H9 (cell line): ENCODE data around the gene UNK. TPM values are rescaled to one million over a fixed set of nuclear protein-coding genes. Genes with fewer than 3 reads are reported as not detected.

Source experiments
- DNase-seq: peaks from one replicate; pipeline ENCODE4 v3.0.0-alpha.2; 2017
- H2AFZ ChIP-seq: one replicate; pipeline ENCODE4 v1.6.1; 2013; ENCODE audit warnings: mild to moderate bottlenecking, low read length, control low read depth, moderate library complexity
- H2AK5ac ChIP-seq: 2 replicates; pipeline ENCODE4 v1.6.1; 2013; ENCODE audit warnings: low read length, control low read depth, mixed read lengths; ENCODE audit not compliant: insufficient read length
- H2BK120ac ChIP-seq: one replicate; pipeline ENCODE4 v1.6.1; 2013; ENCODE audit warnings: low read depth, mild to moderate bottlenecking, low read length, control low read depth, inconsistent platforms; ENCODE audit not compliant: poor library complexity, severe bottlenecking
- H2BK12ac ChIP-seq: 2 replicates; pipeline ENCODE4 v1.6.1; 2013; ENCODE audit warnings: low read length, control low read depth, mixed read lengths, low read depth; ENCODE audit not compliant: insufficient read length
- H2BK15ac ChIP-seq: 2 replicates; pipeline ENCODE4 v1.6.1; 2013; ENCODE audit warnings: low read depth, low read length, control low read depth
- H2BK20ac ChIP-seq: one replicate; pipeline ENCODE4 v1.6.1; 2013; ENCODE audit warnings: low read depth, mild to moderate bottlenecking, low read length, control low read depth, inconsistent platforms; ENCODE audit not compliant: poor library complexity, severe bottlenecking
- H2BK5ac ChIP-seq: 2 replicates; pipeline ENCODE4 v1.6.1; 2013; ENCODE audit warnings: low read length, control low read depth, mixed read lengths; ENCODE audit not compliant: insufficient read length
- H3K14ac ChIP-seq: 2 replicates; pipeline ENCODE4 v1.6.1; 2013; ENCODE audit warnings: low read length, control low read depth; ENCODE audit not compliant: insufficient read depth
- H3K18ac ChIP-seq: 2 replicates; pipeline ENCODE4 v1.6.1; 2013; ENCODE audit warnings: low read depth, mild to moderate bottlenecking, mixed read lengths, low read length, control low read depth; ENCODE audit not compliant: insufficient read length
- H3K23ac ChIP-seq: 2 replicates; pipeline ENCODE4 v1.6.1; 2013; ENCODE audit warnings: low read length, control low read depth, mixed read lengths, low read depth; ENCODE audit not compliant: insufficient read length
- H3K23me2 ChIP-seq: 2 replicates; pipeline ENCODE4 v1.6.1; 2013; ENCODE audit warnings: low read depth, mild to moderate bottlenecking, mixed read lengths, low read length, control low read depth; ENCODE audit not compliant: insufficient read length, poor library complexity, severe bottlenecking
- H3K27ac ChIP-seq: 2 replicates; pipeline ENCODE4 v1.5.1; 2013; ENCODE audit warnings: low read length, control low read depth, mixed read lengths, low read depth; ENCODE audit not compliant: insufficient read length
- H3K27me3 ChIP-seq: 2 replicates; pipeline ENCODE4 v1.6.1; 2013; ENCODE audit warnings: low read length, control low read depth, inconsistent platforms; ENCODE audit not compliant: insufficient read depth
- H3K4ac ChIP-seq: 2 replicates; pipeline ENCODE4 v1.6.1; 2013; ENCODE audit warnings: low read depth, mild to moderate bottlenecking, control low read depth, inconsistent platforms, low read length, moderate library complexity
- H3K4me1 ChIP-seq: 2 replicates; pipeline ENCODE4 v1.6.1; 2013; ENCODE audit warnings: low read length, control low read depth, inconsistent platforms; ENCODE audit not compliant: insufficient read depth
- H3K4me2 ChIP-seq: 2 replicates; pipeline ENCODE4 v1.6.1; 2013; ENCODE audit warnings: low read length, control low read depth, mixed read lengths; ENCODE audit not compliant: insufficient read length, insufficient read depth
- H3K56ac ChIP-seq: 2 replicates; pipeline ENCODE4 v1.6.1; 2013; ENCODE audit warnings: low read depth, mild to moderate bottlenecking, mixed read lengths, low read length, control low read depth; ENCODE audit not compliant: insufficient read length
- H3K79me1 ChIP-seq: 2 replicates; pipeline ENCODE4 v1.6.1; 2013; ENCODE audit warnings: low read depth, mild to moderate bottlenecking, moderate library complexity, low read length, control low read depth, inconsistent platforms; ENCODE audit not compliant: insufficient read depth, poor library complexity, severe bottlenecking
- H3K79me2 ChIP-seq: 2 replicates; pipeline ENCODE4 v1.6.1; 2013; ENCODE audit warnings: low read length, control low read depth, inconsistent platforms; ENCODE audit not compliant: insufficient read depth
- H3K9ac ChIP-seq: 2 replicates; pipeline ENCODE4 v1.6.1; 2013; ENCODE audit warnings: low read length, control low read depth, mixed read lengths; ENCODE audit not compliant: insufficient read length; ENCODE audit errors: extremely low read depth
- H3K9me3 ChIP-seq: one replicate; pipeline ENCODE4 v1.6.1; 2013; ENCODE audit warnings: low read depth, low read length, inconsistent platforms; ENCODE audit not compliant: control insufficient read depth
- H3T11ph ChIP-seq: one replicate; pipeline ENCODE4 v1.6.1; 2013; ENCODE audit warnings: mild to moderate bottlenecking, low read length, control low read depth, inconsistent platforms
- H4K20me1 ChIP-seq: one replicate; pipeline ENCODE4 v1.6.1; 2013; ENCODE audit not compliant: control insufficient read depth, insufficient read length, insufficient read depth
- H4K5ac ChIP-seq: 2 replicates; pipeline ENCODE4 v1.6.1; 2013; ENCODE audit warnings: low read depth, mild to moderate bottlenecking, mixed read lengths, low read length, control low read depth; ENCODE audit not compliant: insufficient read length
- H4K8ac ChIP-seq: replicated peaks from 2 replicates; pipeline ENCODE4 v1.6.1; 2013; ENCODE audit warnings: low read length, control low read depth, mixed read lengths, low read depth; ENCODE audit not compliant: insufficient read length
- H4K91ac ChIP-seq: 2 replicates; pipeline ENCODE4 v1.6.1; 2013; ENCODE audit warnings: low read depth, mild to moderate bottlenecking, moderate library complexity, mixed read lengths, low read length, control low read depth; ENCODE audit not compliant: insufficient read length
- H3K27ac Mint-ChIP-seq, 3 experiments: 2 replicates in 2 of 3; 3 replicates in 1 of 3; pipeline ENCODE4 v1.8.0; 2020 to 2021; ENCODE audit warnings: mixed read lengths in 3 of 3, mild to moderate bottlenecking in 1 of 3, moderate library complexity in 1 of 3
- H3K27me3 Mint-ChIP-seq: 2 replicates; pipeline ENCODE4 v1.8.0; 2021; ENCODE audit warnings: low read depth, mild to moderate bottlenecking, moderate library complexity, mixed read lengths
- H3K36me3 Mint-ChIP-seq, 3 experiments: 2 replicates in 2 of 3; 3 replicates in 1 of 3; pipeline ENCODE4 v1.8.0; 2020 to 2021; ENCODE audit warnings: low read depth in 3 of 3, mixed read lengths in 3 of 3; ENCODE audit not compliant: insufficient read depth in 1 of 3
- H3K4me1 Mint-ChIP-seq, 2 experiments: 2 replicates each; pipeline ENCODE4 v1.8.0; 2020; ENCODE audit warnings: mixed read lengths in 2 of 2
- H3K4me3 Mint-ChIP-seq, 2 experiments: 2 replicates in 1 of 2; 3 replicates in 1 of 2; pipeline ENCODE4 v1.8.0; 2020 to 2021; ENCODE audit warnings: mild to moderate bottlenecking in 2 of 2, mixed read lengths in 2 of 2, moderate library complexity in 1 of 2
- H3K9me3 Mint-ChIP-seq, 2 experiments: 2 replicates in 1 of 2; 3 replicates in 1 of 2; pipeline ENCODE4 v1.8.0; 2020; ENCODE audit warnings: mild to moderate bottlenecking in 2 of 2, mixed read lengths in 2 of 2, moderate library complexity in 1 of 2
- WGBS: extraction: QIAGEN DNeasy Blood & Tissue Kit; methylation state at CpG from one replicate; pipeline ENCODE4 v1.1.7; 2013; ENCODE audit warnings: missing lambda C conversion rate, low lambda C conversion rate, mixed read lengths; ENCODE audit not compliant: insufficient read length; ENCODE audit errors: extremely low coverage; 5-methylcytosine and 5-hydroxymethylcytosine counted together
- microRNA-seq: library from miRNA; unstranded; fragments of <30 nt; microRNA quantifications from one replicate; pipeline ENCODE4, GENCODE V29; 2020; ENCODE audit warnings: borderline microRNAs expressed
- total RNA-seq: library from RNA; stranded (reverse); gene quantifications from 2 replicates; pipeline ENCODE4 v1.2.1, GENCODE V29; 2021
- TF ChIP-seq, protein P1 (sequence below): fragments of 200-600 bp; sonication (generic); conservative IDR thresholded peaks from 3 replicates; pipeline ENCODE4 v1.8.0; 2021; ENCODE audit warnings: antibody characterized with exemption, mild to moderate bottlenecking

UNK gene
- total RNA-seq, 1 experiment from 2014 or later, result 36.4 TPM

DNA sequence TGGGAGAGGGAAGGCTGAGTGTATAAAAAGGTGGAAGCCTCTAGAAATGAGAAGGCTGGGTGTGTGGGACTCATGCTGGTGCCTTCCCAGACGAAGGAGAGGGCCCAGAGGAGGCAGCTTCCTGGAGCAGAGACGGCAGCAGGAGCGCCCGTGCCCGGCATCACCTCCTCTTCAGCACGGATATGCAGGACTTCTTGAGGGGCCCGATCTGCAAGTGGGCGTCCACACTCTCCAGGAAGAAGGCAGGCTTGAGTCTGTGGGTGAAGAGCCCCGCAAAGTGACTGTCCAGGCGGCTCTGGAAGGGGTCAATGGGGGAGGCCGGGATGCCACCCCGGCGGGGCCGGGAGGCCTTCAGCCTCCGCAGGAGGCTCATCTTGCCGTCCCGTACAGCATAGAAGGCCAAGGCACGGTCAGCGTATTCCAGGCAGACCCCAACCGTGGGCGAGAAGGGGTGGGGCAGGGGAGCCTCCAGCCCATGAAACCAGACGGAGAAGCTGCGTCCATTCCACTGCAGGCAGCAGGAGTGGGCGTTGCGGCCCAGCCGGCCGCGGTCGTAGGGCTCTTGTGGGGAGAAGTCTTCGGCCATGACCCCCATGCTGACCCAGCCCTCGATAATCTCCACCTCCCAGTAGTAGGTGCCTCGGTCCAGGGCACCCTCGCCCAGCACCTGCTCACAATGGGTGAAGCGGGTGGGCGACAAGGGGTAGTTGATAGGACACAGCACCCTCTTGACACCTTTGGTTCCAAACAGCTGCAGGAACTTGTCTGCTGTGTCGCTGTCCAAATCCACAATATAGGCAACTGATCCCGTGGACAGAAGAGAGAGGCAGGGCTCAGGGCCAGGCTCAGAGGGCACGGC is 89.9 kb downstream of the UNK start:
- Histone ChIP-seq H3K23me2 (peaks cover 10% of the 10 kb centered on the region), H3K9ac (no peak overlapping the region), H2BK20ac (no peak overlapping the region), H3K79me2 (no peaks in the 10 kb centered on the region), H3K27me3 (peaks cover 3% of the 10 kb centered on the region; the same call in 1 of the 2 replicates), H4K5ac (no peak overlapping the region), H2BK5ac (no peak overlapping the region), H2AFZ (no peak overlapping the region), H3K9me3 (no peaks in the 10 kb centered on the region), H3T11ph (no peak overlapping the region), H4K20me1 (no peaks in the 10 kb centered on the region), H2AK5ac (no peak overlapping the region), H4K8ac (no peak overlapping the region), H2BK12ac (no peak overlapping the region), H3K27ac (no peak overlapping the region), H2BK15ac (no peak overlapping the region), H3K56ac (no peak overlapping the region), H3K18ac (no peak overlapping the region), H3K23ac (no peak overlapping the region), H3K4ac (no peak overlapping the region), H4K91ac (no peak overlapping the region), H3K14ac (no peak overlapping the region), H2BK120ac (no peak overlapping the region), H3K79me1 (no peaks in the 10 kb centered on the region), H3K4me2 (no peak overlapping the region), H3K4me1 (peaks cover 3% of the 10 kb centered on the region; the same call in 1 of the 2 replicates)
- Mint-ChIP-seq H3K4me1 (peaks cover 24 to 26% of the 10 kb centered on the region in 2 experiments), H3K27me3 (peaks cover 26% of the 10 kb centered on the region), H3K4me3 (no peak overlapping the region), H3K9me3 (no peaks in the 10 kb centered on the region; a peak in 1 of 5 replicates), H3K36me3 (no peaks in the 10 kb centered on the region; a peak in 2 of 7 replicates), H3K27ac (peak overlapping the region in 1 of 3 experiments; percentile 52; a peak in 1 of 7 replicates)
- DNase-seq, result no peak
- TF ChIP-seq, protein P1, sequence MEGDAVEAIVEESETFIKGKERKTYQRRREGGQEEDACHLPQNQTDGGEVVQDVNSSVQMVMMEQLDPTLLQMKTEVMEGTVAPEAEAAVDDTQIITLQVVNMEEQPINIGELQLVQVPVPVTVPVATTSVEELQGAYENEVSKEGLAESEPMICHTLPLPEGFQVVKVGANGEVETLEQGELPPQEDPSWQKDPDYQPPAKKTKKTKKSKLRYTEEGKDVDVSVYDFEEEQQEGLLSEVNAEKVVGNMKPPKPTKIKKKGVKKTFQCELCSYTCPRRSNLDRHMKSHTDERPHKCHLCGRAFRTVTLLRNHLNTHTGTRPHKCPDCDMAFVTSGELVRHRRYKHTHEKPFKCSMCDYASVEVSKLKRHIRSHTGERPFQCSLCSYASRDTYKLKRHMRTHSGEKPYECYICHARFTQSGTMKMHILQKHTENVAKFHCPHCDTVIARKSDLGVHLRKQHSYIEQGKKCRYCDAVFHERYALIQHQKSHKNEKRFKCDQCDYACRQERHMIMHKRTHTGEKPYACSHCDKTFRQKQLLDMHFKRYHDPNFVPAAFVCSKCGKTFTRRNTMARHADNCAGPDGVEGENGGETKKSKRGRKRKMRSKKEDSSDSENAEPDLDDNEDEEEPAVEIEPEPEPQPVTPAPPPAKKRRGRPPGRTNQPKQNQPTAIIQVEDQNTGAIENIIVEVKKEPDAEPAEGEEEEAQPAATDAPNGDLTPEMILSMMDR, result no peak
- WGBS, result no CpG with 5 or more reads among the region's 38 CpGs

Small RNA genes within 50 kb of the gene (microRNA-seq; reads per million reads assigned to microRNA genes)
- gene MIR4738, result not detected

Other genes with a start within 250 kb of the UNK start
- gene MYO15B, start 197.0 kb upstream of the UNK start, total RNA-seq, result 35.3 and 41.9 TPM in 2 replicates
- 0.20 and 0.24 TPM in 2 replicates for gene SMIM5, start 151.4 kb upstream of the UNK start, total RNA-seq
- 40.0 and 40.1 TPM in 2 replicates for gene RECQL5, start 117.7 kb upstream of the UNK start, total RNA-seq
- gene SAP30BP, start 117.5 kb upstream of the UNK start, total RNA-seq, result 82.6 and 89.7 TPM in 2 replicates
- gene ITGB4, start 63.3 kb upstream of the UNK start, total RNA-seq, result 3.9 and 5.3 TPM in 2 replicates
- 36.7 and 38.4 TPM in 2 replicates for gene GALK1, start 19.6 kb upstream of the UNK start, total RNA-seq
- 6.3 and 6.8 TPM in 2 replicates for gene UNC13D, start 59.6 kb downstream of the UNK start, total RNA-seq
- gene WBP2, start 70.5 kb downstream of the UNK start, total RNA-seq, result 59.2 and 63.2 TPM in 2 replicates
- 5.5 and 6.9 TPM in 2 replicates for gene TRIM47, start 93.8 kb downstream of the UNK start, total RNA-seq
- 34.1 and 39.6 TPM in 2 replicates for gene TRIM65, start 112.1 kb downstream of the UNK start, total RNA-seq
- 108 and 118 TPM in 2 replicates for gene MRPL38, start 120.1 kb downstream of the UNK start, total RNA-seq
- gene FBF1, start 156.2 kb downstream of the UNK start, total RNA-seq, result 8.3 and 9.7 TPM in 2 replicates
- 27.2 and 27.4 TPM in 2 replicates for gene ACOX1, start 194.4 kb downstream of the UNK start, total RNA-seq
- 19.3 and 19.9 TPM in 2 replicates for gene TEN1, start 194.4 kb downstream of the UNK start, total RNA-seq
- gene CDK3, start 216.0 kb downstream of the UNK start, total RNA-seq, result 11.7 and 14.3 TPM in 2 replicates
- gene EVPL, start 242.5 kb downstream of the UNK start, total RNA-seq, result 0.48 and 0.53 TPM in 2 replicates